Body of pancreas (tissue), 4 donors: ENCODE results near the gene TMEM158.

Experiments used
- CTCF ChIP-seq, 7 experiments: fragments of 450-650 bp in 4 of 7; fragments of 200-600 bp in 3 of 7; sonication (generic) in 3 of 7; IDR thresholded peaks; one replicate each; pipeline ENCODE4 v1.5.1; 2016 to 2019; ENCODE audit warnings: antibody characterized with exemption in 7 of 7
- POLR2A ChIP-seq, 3 donors: fragments of 450-650 bp; IDR thresholded peaks; one replicate each; pipeline ENCODE4 v1.6.1; 2016; ENCODE audit warnings: antibody characterized with exemption in 3 of 3, mild to moderate bottlenecking in 2 of 3

GRCh38 chr3:45275006-45275704 lies 49.1 kb upstream of the TMEM158 start:
- TF ChIP-seq CTCF (IDR thresholded peaks at IDR 0.05) (no peak), POLR2A (IDR thresholded peaks at IDR 0.05) (no peak)
